Measurements from ENCODE around the gene TPRN.

DNA sequence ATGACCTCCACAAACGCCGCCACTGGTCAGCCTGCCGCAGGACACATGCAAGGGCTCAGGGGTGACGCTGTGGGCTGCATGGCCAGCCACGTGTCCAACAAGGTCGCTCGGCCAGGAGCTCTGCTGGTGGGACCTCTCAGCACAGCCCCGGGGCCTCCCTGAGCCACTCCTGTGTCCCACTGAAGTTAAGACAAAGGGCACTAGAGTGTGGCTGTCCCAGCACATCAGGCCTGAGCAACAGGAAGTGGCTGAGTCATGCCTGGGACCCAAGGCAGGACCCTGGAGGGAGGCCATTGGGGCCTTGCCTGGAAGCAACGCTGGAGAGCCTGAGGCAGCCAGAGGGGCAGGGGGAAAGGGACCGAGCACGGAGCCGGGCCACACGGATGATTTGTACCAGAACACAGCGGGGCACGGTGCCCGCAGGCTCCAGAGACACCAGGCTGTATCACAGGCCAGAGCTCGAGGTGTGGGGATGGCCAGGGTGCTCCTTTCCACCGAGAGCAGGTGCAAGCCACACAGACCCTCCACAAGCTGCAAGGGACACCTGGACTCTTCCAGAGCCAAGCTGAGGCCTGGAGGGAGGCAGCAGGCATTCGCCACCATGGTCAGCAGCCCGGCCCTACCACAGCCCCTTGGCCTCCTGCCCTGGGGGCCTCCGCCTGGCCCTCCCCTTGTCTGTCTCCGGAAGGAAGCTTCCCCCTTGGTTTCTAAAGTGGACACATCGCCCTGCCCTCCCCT is 22.2 kb downstream of the TPRN start:
- TF ChIP-seq, protein P1, sequence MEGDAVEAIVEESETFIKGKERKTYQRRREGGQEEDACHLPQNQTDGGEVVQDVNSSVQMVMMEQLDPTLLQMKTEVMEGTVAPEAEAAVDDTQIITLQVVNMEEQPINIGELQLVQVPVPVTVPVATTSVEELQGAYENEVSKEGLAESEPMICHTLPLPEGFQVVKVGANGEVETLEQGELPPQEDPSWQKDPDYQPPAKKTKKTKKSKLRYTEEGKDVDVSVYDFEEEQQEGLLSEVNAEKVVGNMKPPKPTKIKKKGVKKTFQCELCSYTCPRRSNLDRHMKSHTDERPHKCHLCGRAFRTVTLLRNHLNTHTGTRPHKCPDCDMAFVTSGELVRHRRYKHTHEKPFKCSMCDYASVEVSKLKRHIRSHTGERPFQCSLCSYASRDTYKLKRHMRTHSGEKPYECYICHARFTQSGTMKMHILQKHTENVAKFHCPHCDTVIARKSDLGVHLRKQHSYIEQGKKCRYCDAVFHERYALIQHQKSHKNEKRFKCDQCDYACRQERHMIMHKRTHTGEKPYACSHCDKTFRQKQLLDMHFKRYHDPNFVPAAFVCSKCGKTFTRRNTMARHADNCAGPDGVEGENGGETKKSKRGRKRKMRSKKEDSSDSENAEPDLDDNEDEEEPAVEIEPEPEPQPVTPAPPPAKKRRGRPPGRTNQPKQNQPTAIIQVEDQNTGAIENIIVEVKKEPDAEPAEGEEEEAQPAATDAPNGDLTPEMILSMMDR (IDR thresholded peaks at IDR 0.05; ENCODE audit: insufficient read depth, low read length, poor library complexity, severe bottlenecking), result no peak
- no peak for TF ChIP-seq EZH2phosphoT487 (conservative IDR thresholded peaks at IDR 0.05; ENCODE audit: low read length)
